Astrocyte (in vitro differentiated cells and primary cell): ENCODE results near the gene LRP1B. TPM values are rescaled to one million over a fixed set of nuclear protein-coding genes. Genes with fewer than 3 reads are reported as not detected.

Experiments used
- DNase-seq: peaks from one replicate; pipeline ENCODE4 v3.0.0-alpha.2; 2010; ENCODE audit warnings: low read depth
- FAIRE-seq: peaks from 2 replicates; lab custom pipeline; 2011; peaks lifted over from hg19 to GRCh38; lab: Jason Lieb, UNC
- H2AFZ ChIP-seq: 2 replicates; pipeline ENCODE4 v1.6.0; 2012; ENCODE audit warnings: low read depth, low read length, inconsistent platforms
- H3K27ac ChIP-seq: 2 replicates; pipeline ENCODE4 v1.5.1; 2011; ENCODE audit warnings: low read depth, low read length, inconsistent platforms
- H3K27me3 ChIP-seq: 2 replicates; pipeline ENCODE4 v1.6.0; 2011; ENCODE audit warnings: low read length, inconsistent platforms; ENCODE audit not compliant: insufficient read depth
- H3K36me3 ChIP-seq: 2 replicates; pipeline ENCODE4 v1.5.1; 2011; ENCODE audit warnings: low read length, inconsistent platforms; ENCODE audit not compliant: insufficient read depth
- H3K4me1 ChIP-seq: 2 replicates; pipeline ENCODE4 v1.5.1; 2011; ENCODE audit warnings: low read length, inconsistent platforms; ENCODE audit not compliant: insufficient read depth
- H3K4me2 ChIP-seq: 2 replicates; pipeline ENCODE4 v1.6.0; 2012; ENCODE audit warnings: low read length, inconsistent platforms
- H3K4me3 ChIP-seq: 2 replicates; pipeline ENCODE4 v1.5.1; 2011; ENCODE audit warnings: low read depth, mild to moderate bottlenecking, low read length, inconsistent platforms; ENCODE audit not compliant: insufficient read depth
- H3K79me2 ChIP-seq: 2 replicates; pipeline ENCODE4 v1.6.0; 2012; ENCODE audit warnings: mild to moderate bottlenecking, low read length, inconsistent platforms; ENCODE audit not compliant: insufficient read depth
- H3K9ac ChIP-seq: 2 replicates; pipeline ENCODE4 v1.6.0; 2012; ENCODE audit warnings: mild to moderate bottlenecking, low read length, inconsistent platforms
- H3K9me3 ChIP-seq: 2 replicates; pipeline ENCODE4 v1.5.1; 2012; ENCODE audit warnings: low read depth, mild to moderate bottlenecking, low read length, inconsistent platforms; ENCODE audit not compliant: insufficient read depth
- H4K20me1 ChIP-seq: 2 replicates; pipeline ENCODE4 v1.6.0; 2012; ENCODE audit warnings: low read length, inconsistent platforms; ENCODE audit not compliant: insufficient read depth
- H3K27ac Mint-ChIP-seq: one replicate; pipeline ENCODE4 v1.8.0; 2021; ENCODE audit warnings: mild to moderate bottlenecking, mixed read lengths; ENCODE audit not compliant: unreplicated experiment
- H3K27me3 Mint-ChIP-seq: one replicate; pipeline ENCODE4 v1.8.0; 2021; ENCODE audit warnings: low read depth, mixed read lengths; ENCODE audit not compliant: unreplicated experiment
- H3K36me3 Mint-ChIP-seq: one replicate; pipeline ENCODE4 v1.8.0; 2021; ENCODE audit warnings: low read depth, mixed read lengths; ENCODE audit not compliant: unreplicated experiment
- H3K4me1 Mint-ChIP-seq: one replicate; pipeline ENCODE4 v1.8.0; 2021; ENCODE audit warnings: low read depth, mixed read lengths; ENCODE audit not compliant: unreplicated experiment
- H3K4me3 Mint-ChIP-seq: one replicate; pipeline ENCODE4 v1.8.0; 2021; ENCODE audit warnings: mild to moderate bottlenecking, moderate library complexity, mixed read lengths; ENCODE audit not compliant: unreplicated experiment
- H3K9me3 Mint-ChIP-seq: one replicate; pipeline ENCODE4 v1.8.0; 2021; ENCODE audit warnings: mild to moderate bottlenecking, mixed read lengths; ENCODE audit not compliant: unreplicated experiment
- CTCF ChIP-seq: IDR thresholded peaks from 2 replicates; pipeline ENCODE4 v1.5.1; 2011; ENCODE audit warnings: low read depth, mild to moderate bottlenecking, inconsistent platforms, low read length, moderate library complexity; ENCODE audit not compliant: insufficient read depth
- EZH2 ChIP-seq: IDR thresholded peaks from 2 replicates; pipeline ENCODE4 v1.6.1; 2012; ENCODE audit warnings: mild to moderate bottlenecking, low read length, inconsistent platforms; ENCODE audit not compliant: insufficient read depth
- total RNA-seq: library from RNA; stranded (reverse); gene quantifications from 2 replicates; pipeline ENCODE4 v1.2.1, GENCODE V29; 2021

Gene LRP1B
- total RNA-seq, 1 donor from 2014 or later, result 1.5 TPM

- H3K9ac ChIP-seq, result no peak overlapping the region
- no peak for DNase-seq
- TF ChIP-seq CTCF, result no peak
- TF ChIP-seq EZH2, result no peak
- H4K20me1 ChIP-seq, result no peaks in the 10 kb centered on the region
- H3K4me3 Mint-ChIP-seq, result no peak overlapping the region
- no peak overlapping the region for H3K27ac Mint-ChIP-seq
- no peaks in the 10 kb centered on the region for H3K79me2 ChIP-seq
- H3K36me3 Mint-ChIP-seq, result no peaks in the 10 kb centered on the region
- no peaks in the 10 kb centered on the region for H3K4me1 ChIP-seq
- no peak overlapping the region for H3K4me2 ChIP-seq
- H3K4me1 Mint-ChIP-seq, result no peaks in the 10 kb centered on the region
- H3K27me3 Mint-ChIP-seq, result no peaks in the 10 kb centered on the region
- H3K36me3 ChIP-seq, result no peaks in the 10 kb centered on the region
- no peak overlapping the region for H3K4me3 ChIP-seq
- H3K9me3 ChIP-seq, result no peaks in the 10 kb centered on the region
- H2AFZ ChIP-seq, result no peak overlapping the region
- no peaks in the 10 kb centered on the region for H3K27me3 ChIP-seq
- no peak overlapping the region for H3K27ac ChIP-seq
- FAIRE-seq, result no peak
- H3K9me3 Mint-ChIP-seq, result no peaks in the 10 kb centered on the region
Measured at GRCh38 chr2:141707486-141707885, 423.3 kb downstream of the LRP1B start.

- Mint-ChIP-seq H3K4me3 (no peak overlapping the region), H3K36me3 (no peaks in the 10 kb centered on the region), H3K27me3 (no peaks in the 10 kb centered on the region), H3K27ac (no peak overlapping the region), H3K9me3 (no peaks in the 10 kb centered on the region), H3K4me1 (no peaks in the 10 kb centered on the region)
- Histone ChIP-seq H3K36me3 (no peaks in the 10 kb centered on the region), H3K27me3 (no peaks in the 10 kb centered on the region), H3K27ac (no peak overlapping the region), H3K9me3 (no peaks in the 10 kb centered on the region), H3K79me2 (no peaks in the 10 kb centered on the region), H2AFZ (no peak overlapping the region), H3K4me1 (no peaks in the 10 kb centered on the region), H3K4me2 (no peak overlapping the region), H3K4me3 (no peak overlapping the region), H4K20me1 (no peaks in the 10 kb centered on the region), H3K9ac (no peak overlapping the region)
- TF ChIP-seq CTCF, result no peak
- no peak for TF ChIP-seq EZH2
- FAIRE-seq, result no peak
- DNase-seq, result no peak
Measured at GRCh38 chr2:141704541-141704940, 426.3 kb downstream of the LRP1B start.

- DNase-seq (no peak), FAIRE-seq (no peak)
- Histone ChIP-seq H3K27me3 (no peaks in the 10 kb centered on the region), H3K79me2 (no peaks in the 10 kb centered on the region), H2AFZ (no peak overlapping the region), H3K9ac (no peak overlapping the region), H3K4me2 (no peak overlapping the region), H3K4me3 (no peak overlapping the region), H3K36me3 (no peaks in the 10 kb centered on the region), H3K4me1 (no peaks in the 10 kb centered on the region), H4K20me1 (no peaks in the 10 kb centered on the region), H3K27ac (no peak overlapping the region), H3K9me3 (no peaks in the 10 kb centered on the region)
- Mint-ChIP-seq H3K27ac (no peak overlapping the region), H3K4me3 (no peak overlapping the region), H3K36me3 (no peaks in the 10 kb centered on the region), H3K27me3 (no peaks in the 10 kb centered on the region), H3K4me1 (no peaks in the 10 kb centered on the region), H3K9me3 (no peaks in the 10 kb centered on the region)
- TF ChIP-seq CTCF, result no peak
- no peak for TF ChIP-seq EZH2
Measured at GRCh38 chr2:141703501-141703900, 427.3 kb downstream of the LRP1B start.
